HG03066 (cell line): ENCODE measurements around the gene BCKDK.
"Not testable (repeated sequence)": the region's sequence is repeated elsewhere in the genome, so short reads cannot be mapped to it uniquely, and the experiment has no call there.

ENCODE experiments used
- ATAC-seq: cut with Tn5 transposase; IDR thresholded peaks from one replicate; pipeline ENCODE4 v1.9.1; 2021; ENCODE audit warnings: low read depth; ENCODE audit not compliant: unreplicated experiment

BCKDK gene

DNA sequence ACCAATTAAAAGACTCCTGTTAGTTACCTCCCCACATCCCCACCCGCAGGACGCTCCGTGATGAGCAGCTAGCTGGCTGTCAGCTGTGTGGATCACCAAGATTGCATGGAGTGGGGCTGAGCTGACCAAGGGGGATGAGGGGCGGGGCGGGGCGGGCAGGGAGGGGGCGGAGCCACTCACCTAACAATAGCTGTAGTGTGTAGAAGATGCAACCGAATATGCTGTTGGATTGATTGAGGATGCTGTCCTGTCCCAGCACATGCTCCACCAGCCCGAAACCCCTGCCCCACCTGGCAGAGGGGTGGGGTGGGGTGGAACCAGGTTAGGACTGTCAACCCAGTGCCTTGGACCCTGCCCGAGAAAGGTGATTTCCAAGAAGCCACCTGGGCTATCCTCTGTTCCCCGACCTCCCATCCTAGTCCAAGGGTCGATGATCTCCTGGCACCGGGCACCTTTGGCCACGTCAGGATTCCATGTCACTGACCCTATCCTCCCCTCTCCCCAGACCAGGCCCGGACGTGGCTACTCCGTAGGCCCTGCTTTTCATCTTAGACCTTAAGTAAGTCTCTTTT lies 15.0 kb upstream of the BCKDK start:
- ATAC-seq = no peak

- ATAC-seq = peak; percentile 7
These were observed 14.1 kb upstream of the BCKDK start for GRCh38 chr16:31094088-31094423.

- peak; percentile 82 for ATAC-seq
These were observed 13.6 kb upstream of the BCKDK start, which contains the start of gene VKORC1 for GRCh38 chr16:31094424-31095120. Gene VKORC1 (minus strand): TSS chr16:31094797. CDS start chr16:31094729, 68 bp downstream.

- ATAC-seq = no peak
These were observed 8.1 kb upstream of the BCKDK start for GRCh38 chr16:31099860-31100638.

GRCh38 chr16:31100876-31101641 lies 7.1 kb upstream of the BCKDK start:
- ATAC-seq = not testable (repeated sequence)

GRCh38 chr16:31105677-31106213 lies 2.4 kb upstream of the BCKDK start:
- ATAC-seq = no peak

DNA sequence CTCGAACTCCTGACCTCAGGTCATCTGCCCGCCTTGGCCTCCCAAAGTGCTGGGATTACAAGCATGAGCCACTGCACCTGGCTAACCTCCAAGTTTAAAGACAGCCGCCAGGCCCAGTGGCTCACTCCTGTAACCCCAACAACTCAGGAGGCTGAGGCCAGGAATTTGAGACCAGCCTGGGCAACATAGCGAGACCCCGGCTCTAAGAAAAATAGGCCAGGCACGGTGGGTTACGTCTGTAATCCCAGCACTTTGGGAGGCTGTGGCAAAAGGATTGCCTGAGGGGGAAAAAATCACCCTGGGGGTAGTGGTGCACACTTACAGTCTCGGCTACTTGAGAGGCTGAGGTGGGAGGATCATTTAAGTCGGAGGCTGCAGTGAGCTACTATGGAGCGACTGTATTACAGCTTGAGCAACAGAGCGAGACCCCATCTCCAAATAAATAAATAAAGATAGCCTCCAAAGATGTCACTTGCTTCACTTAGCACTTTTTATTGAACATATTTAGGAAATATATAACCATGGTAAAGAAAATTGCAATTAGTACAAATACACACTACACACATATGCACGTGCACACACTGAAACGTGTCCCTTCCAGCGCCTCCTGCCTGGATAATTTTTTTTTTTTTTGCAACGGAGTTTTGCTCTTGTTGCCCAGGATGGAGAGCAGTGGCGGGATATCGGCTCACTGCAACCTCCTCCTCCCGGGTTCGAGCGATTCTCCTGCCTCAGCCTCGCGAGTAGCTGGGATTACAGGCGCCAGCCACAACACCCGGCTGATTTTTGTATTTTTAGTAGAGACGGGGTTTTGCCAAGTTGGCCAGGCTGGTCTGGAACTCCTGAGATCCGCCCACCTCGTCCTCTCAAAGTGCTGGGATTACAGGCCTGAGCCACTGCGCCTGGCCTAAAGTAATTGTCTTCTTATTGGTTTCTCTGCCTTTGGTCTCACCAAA lies 1.4 kb upstream of the BCKDK start:
- ATAC-seq = no peak

- ATAC-seq = peak; percentile 57
These were observed 720 bp upstream of the BCKDK start for GRCh38 chr16:31107465-31107867.

GRCh38 chr16:31108794-31109558 lies 790 bp downstream of the BCKDK start:
- ATAC-seq = no peak

DNA sequence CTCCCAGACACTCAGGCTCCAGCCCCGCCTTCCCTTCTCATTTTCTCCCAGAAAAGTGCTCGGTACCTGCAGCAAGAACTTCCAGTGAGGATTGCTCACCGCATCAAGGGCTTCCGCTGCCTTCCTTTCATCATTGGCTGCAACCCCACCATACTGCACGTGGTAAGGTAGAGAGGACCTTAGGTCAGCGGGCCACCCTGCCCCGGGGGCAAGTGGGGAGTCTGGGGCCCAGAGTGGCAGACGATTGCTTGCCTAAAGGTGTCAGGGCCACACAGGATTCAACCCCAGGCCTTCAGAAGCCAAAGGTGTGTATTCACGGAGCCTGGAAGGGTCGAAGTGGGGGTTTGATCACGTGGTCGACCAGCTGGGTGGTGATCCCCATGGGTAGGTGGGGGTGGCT lies 1.4 kb downstream of the BCKDK start:
- ATAC-seq = no peak

DNA sequence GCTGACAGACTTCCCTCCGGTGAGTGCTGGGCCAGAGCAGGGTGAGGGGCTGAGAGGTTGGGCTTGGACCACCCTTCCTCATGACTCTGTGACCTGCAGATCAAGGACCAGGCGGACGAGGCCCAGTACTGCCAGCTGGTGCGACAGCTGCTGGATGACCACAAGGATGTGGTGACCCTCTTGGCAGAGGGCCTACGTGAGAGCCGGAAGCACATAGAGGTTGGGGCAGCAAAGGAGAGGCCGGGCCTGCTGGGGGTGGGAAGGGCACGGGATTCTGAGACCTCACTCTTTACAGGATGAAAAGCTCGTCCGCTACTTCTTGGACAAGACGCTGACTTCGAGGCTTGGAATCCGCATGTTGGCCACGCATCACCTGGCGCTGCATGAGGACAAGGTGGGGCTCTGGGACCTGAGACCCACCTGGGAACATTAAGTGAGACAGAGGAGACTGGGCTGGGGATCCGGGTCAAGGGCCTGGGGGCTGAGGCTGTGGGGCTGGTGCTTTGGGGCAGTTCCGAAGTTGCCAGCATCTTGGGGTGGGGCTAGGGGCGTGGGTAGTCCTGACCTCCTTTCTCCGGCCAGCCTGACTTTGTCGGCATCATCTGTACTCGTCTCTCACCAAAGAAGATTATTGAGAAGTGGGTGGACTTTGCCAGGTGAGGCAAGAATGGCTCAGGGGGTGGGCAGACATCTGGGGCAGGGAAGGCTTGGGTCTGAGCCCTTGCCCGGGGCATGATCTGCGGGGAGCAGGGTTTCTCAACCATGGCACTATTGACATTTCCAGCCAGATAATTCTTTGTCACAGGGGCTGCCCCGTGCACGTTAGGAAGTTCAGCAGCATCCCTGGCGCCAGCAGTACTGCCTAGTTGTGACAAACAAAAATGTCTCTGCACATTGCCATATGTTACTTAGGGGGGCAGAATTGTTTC lies 2.2 kb downstream of the BCKDK start:
- no peak for ATAC-seq

DNA sequence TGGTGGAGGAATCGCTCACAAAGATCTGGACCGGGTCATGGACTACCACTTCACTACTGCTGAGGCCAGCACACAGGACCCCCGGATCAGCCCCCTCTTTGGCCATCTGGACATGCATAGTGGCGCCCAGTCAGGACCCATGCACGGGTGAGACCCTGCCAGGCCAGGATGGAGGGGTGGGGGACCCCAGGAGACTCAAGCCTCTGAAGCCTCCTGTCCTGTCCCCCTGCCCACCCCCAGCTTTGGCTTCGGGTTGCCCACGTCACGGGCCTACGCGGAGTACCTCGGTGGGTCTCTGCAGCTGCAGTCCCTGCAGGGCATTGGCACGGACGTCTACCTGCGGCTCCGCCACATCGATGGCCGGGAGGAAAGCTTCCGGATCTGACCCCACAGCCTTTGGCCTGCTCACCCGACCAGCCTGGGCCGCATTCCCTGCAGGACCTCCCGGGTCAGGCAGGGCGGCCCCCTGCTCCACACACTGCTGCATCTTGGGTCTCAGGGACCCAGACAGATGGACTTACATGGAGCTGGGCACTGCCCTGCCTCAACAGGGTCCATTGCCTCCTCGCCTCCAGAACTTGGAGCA lies 3.8 kb downstream of the BCKDK start:
- ATAC-seq = no peak

DNA sequence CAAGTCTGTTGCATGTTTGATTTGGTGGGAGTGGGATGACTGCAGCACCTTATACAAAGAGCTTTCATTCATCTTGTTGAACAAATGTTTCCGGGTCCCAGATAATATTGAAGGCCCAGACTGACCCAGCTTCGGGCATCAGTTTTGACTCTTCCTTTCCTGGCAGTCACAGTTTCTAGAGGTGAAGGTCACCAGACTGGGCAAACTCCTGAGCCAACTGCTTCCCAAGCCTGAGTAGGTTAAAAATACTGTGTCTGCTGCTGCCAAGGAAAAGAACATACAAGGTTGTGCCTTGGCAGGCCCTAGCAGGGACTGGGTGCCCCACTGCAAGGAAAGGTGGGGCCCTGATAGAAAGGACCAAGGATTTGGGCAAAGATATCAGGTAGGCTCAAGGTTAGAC lies 4.5 kb downstream of the BCKDK start:
- no peak for ATAC-seq

- no peak for ATAC-seq
These were observed 5.2 kb downstream of the BCKDK start for GRCh38 chr16:31113121-31114120.

DNA sequence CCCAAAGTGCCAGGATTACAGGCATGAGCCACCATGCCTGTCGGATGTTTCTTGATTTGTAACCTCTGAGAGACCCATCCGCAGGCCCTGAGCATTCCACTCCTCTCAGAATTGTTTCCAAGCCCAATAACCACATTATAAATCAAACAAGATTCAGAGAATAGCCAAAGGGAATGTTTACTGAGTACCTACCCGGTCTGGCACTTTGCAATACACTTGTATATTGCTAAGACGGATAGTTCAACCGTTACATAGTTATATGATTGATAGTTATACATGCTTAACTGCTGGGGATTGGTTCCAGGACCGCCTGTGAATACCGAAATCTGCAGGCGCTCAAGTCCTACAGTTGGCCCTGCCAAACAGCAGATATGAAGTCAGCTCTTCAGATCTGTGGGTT lies 6.3 kb downstream of the BCKDK start:
- ATAC-seq = no peak
